PC-3 (cell line): Measurements from ENCODE around the gene DMD. TPM values are rescaled to one million over a fixed set of nuclear protein-coding genes. Genes with fewer than 3 reads are reported as not detected.

ENCODE experiments used
- ATAC-seq: fragments of 200-7000 bp; cut with Tn5 transposase; 2 replicates; pipeline ENCODE4 v1.9.1; 2020; ENCODE audit warnings: mild to moderate bottlenecking, moderate library complexity
- BruUV-seq: library from RNA; stranded (reverse); fragments of 400-500 nt; replicated peaks from 2 replicates; lab custom pipeline; 2021; lab: Mats Ljungman, UMichigan
- CTCF ChIA-PET: fragments of 300-600 bp; sonication (Branson Sonifier 250); formaldehyde crosslinking; loops from one replicate; lab custom pipeline; 2022; ENCODE audit warnings: antibody characterized with exemption; lab: Charles Lee
- POLR2A ChIA-PET: fragments of 300-600 bp; sonication (Branson Sonifier 250); formaldehyde crosslinking; loops from one replicate; lab custom pipeline; 2022; ENCODE audit warnings: antibody characterized with exemption; ENCODE audit not compliant: unreplicated experiment; lab: Charles Lee
- DNase-seq: peaks from one replicate; pipeline ENCODE4 v3.0.0-alpha.2; 2015
- H2AFZ ChIP-seq: fragments of 300-600 bp; sonication (generic); 2 replicates; pipeline ENCODE4 v1.6.0; 2016; ENCODE audit warnings: antibody characterized with exemption, low read length
- H3F3A ChIP-seq: fragments of 300-600 bp; sonication (generic); one replicate; pipeline ENCODE4 v1.6.0; 2017; ENCODE audit warnings: antibody characterized with exemption, low read length, control low read depth, mild to moderate bottlenecking; ENCODE audit not compliant: unreplicated experiment
- H3K27ac ChIP-seq: fragments of 300-600 bp; sonication (generic); 2 replicates; pipeline ENCODE4 v1.5.1; 2016; ENCODE audit warnings: mild to moderate bottlenecking, low read length
- H3K27me3 ChIP-seq: fragments of 300-600 bp; sonication (generic); 2 replicates; pipeline ENCODE4 v1.6.1; 2016; ENCODE audit warnings: low read length, mixed read lengths
- H3K36me3 ChIP-seq: fragments of 300-600 bp; sonication (generic); 2 replicates; pipeline ENCODE4 v1.6.1; 2016; ENCODE audit warnings: low read depth, mixed run types, low read length, mixed read lengths
- H3K4me1 ChIP-seq: fragments of 300-600 bp; sonication (generic); 2 replicates; pipeline ENCODE4 v1.5.1; 2016; ENCODE audit warnings: low read length; ENCODE audit not compliant: insufficient read depth
- H3K4me2 ChIP-seq: fragments of 300-600 bp; sonication (generic); 2 replicates; pipeline ENCODE4 v1.6.0; 2016; ENCODE audit warnings: low read length
- H3K4me3 ChIP-seq: fragments of 300-600 bp; sonication (generic); 2 replicates; pipeline ENCODE4 v1.5.1; 2016; ENCODE audit warnings: mild to moderate bottlenecking, low read length, mixed read lengths
- H3K79me2 ChIP-seq: fragments of 300-600 bp; sonication (generic); 2 replicates; pipeline ENCODE4 v1.6.1; 2017; ENCODE audit warnings: low read length, mixed read lengths
- H3K9ac ChIP-seq: fragments of 300-600 bp; sonication (generic); 2 replicates; pipeline ENCODE4 v1.6.0; 2016; ENCODE audit warnings: mild to moderate bottlenecking, low read length
- H3K9me2 ChIP-seq: fragments of 300-600 bp; sonication (generic); replicated peaks from 2 replicates; pipeline ENCODE4 v1.6.1; 2016; ENCODE audit warnings: mixed run types, low read length, mixed read lengths
- H3K9me3 ChIP-seq: fragments of 300-600 bp; sonication (generic); 2 replicates; pipeline ENCODE4 v1.6.1; 2016; ENCODE audit warnings: low read length, mixed read lengths
- H4K20me1 ChIP-seq: fragments of 300-600 bp; sonication (generic); 2 replicates; pipeline ENCODE4 v1.6.1; 2016; ENCODE audit warnings: low read length, mixed read lengths
- EZH2 ChIP-seq: fragments of 300-600 bp; sonication (generic); IDR thresholded peaks from one replicate; pipeline ENCODE4 v1.6.1; 2017; ENCODE audit warnings: antibody characterized with exemption, mild to moderate bottlenecking, low read length; ENCODE audit not compliant: unreplicated experiment
- EZH2phosphoT487 ChIP-seq: fragments of 300-600 bp; sonication (generic); IDR thresholded peaks from 2 replicates; pipeline ENCODE4 v1.6.1; 2018; ENCODE audit warnings: mild to moderate bottlenecking, antibody characterized with exemption, low read length, borderline replicate concordance
- intact Hi-C: fragments of 100-400 bp; cut with micrococcal nuclease; formaldehyde crosslinking; loops from 2 replicates; pipeline ENCODE4 v1.9.0; 2023
- total RNA-seq: library from RNA; depleted of rRNA; stranded (reverse); fragments of >200 nt; gene quantifications from 2 replicates; pipeline ENCODE4 v1.2.3, GENCODE V29; 2014
- TF ChIP-seq, protein P1 (sequence below): fragments of 300-600 bp; sonication (generic); conservative IDR thresholded peaks from 2 replicates; pipeline ENCODE4 v1.5.1; 2017; ENCODE audit warnings: antibody characterized with exemption, low read depth, mild to moderate bottlenecking, low read length

DMD gene
- total RNA-seq, 1 experiment from 2014 or later, result not detected

DNA sequence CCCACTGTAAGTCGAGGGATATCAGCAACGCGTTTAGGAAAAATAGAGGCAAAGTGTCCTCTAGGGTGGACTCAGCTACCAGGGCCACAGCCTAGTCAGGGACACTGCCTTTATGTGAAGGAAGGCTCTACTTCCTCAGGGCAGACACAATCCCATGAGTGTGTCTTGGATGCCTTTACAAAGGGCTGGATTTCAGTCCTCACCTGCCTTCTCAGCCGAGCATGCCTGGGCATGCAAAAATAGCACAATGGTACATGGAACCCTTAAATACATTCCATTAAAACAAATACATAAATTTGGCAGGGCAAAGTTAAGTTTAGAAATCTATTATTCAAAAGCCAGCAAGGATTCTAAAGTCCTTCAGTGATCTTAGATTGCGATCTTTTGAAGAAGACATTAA is 51.1 kb downstream of the DMD start:
- H3F3A ChIP-seq, result no peaks in the 10 kb centered on the region
- H3K4me2 ChIP-seq, result no peak overlapping the region
- H3K9me3 ChIP-seq, result no peaks in the 10 kb centered on the region
- no peaks in the 10 kb centered on the region for H3K4me1 ChIP-seq
- H3K36me3 ChIP-seq, result no peaks in the 10 kb centered on the region
- POLR2A ChIA-PET, result no interaction called here
- intact Hi-C loops, result no loop called here
- TF ChIP-seq, protein P1, sequence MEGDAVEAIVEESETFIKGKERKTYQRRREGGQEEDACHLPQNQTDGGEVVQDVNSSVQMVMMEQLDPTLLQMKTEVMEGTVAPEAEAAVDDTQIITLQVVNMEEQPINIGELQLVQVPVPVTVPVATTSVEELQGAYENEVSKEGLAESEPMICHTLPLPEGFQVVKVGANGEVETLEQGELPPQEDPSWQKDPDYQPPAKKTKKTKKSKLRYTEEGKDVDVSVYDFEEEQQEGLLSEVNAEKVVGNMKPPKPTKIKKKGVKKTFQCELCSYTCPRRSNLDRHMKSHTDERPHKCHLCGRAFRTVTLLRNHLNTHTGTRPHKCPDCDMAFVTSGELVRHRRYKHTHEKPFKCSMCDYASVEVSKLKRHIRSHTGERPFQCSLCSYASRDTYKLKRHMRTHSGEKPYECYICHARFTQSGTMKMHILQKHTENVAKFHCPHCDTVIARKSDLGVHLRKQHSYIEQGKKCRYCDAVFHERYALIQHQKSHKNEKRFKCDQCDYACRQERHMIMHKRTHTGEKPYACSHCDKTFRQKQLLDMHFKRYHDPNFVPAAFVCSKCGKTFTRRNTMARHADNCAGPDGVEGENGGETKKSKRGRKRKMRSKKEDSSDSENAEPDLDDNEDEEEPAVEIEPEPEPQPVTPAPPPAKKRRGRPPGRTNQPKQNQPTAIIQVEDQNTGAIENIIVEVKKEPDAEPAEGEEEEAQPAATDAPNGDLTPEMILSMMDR, result no peak
- no peak for TF ChIP-seq EZH2
- TF ChIP-seq EZH2phosphoT487, result no peak
- no peaks in the 10 kb centered on the region for H3K9me2 ChIP-seq
- no peak overlapping the region for H3K9ac ChIP-seq
- H4K20me1 ChIP-seq, result no peaks in the 10 kb centered on the region
- no peaks in the 10 kb centered on the region for H3K27me3 ChIP-seq
- H3K79me2 ChIP-seq, result no peaks in the 10 kb centered on the region
- H3K4me3 ChIP-seq, result no peak overlapping the region
- BruUV-seq, result no TSS peak
- DNase-seq (no peak), ATAC-seq (no peak)
- H2AFZ ChIP-seq, result no peak overlapping the region
- CTCF ChIA-PET, result no interaction called here
- no peak overlapping the region for H3K27ac ChIP-seq

DNA sequence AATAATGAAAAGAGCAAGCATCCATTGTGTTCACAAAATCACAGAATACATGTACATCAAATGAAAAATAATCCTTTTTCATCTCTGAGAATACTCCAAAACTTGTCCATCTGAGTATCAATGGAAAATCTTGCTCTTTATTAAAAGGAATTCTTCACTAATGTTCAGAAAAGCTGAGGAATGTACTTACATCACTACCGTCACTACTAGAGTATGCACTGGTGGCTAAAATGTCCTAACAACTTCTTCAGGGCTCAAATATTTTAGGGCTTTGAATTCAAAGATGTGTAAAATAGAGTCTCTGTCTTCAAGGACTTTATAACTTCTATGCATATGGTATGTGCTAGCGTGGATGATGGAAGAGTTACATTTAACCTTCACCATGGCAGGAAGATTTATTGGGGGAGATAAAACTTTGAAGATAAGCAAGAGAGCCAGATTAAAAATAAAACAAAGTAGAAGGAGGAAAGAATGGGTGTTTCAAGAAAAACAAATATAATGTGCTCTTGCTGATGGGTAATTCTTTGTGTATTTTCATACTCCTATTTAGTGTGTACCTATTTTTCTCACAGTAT is 55.1 kb downstream of the DMD start:
- Histone ChIP-seq H3F3A (no peaks in the 10 kb centered on the region), H4K20me1 (no peaks in the 10 kb centered on the region), H2AFZ (no peak overlapping the region), H3K9ac (no peak overlapping the region), H3K4me3 (no peak overlapping the region), H3K79me2 (no peaks in the 10 kb centered on the region), H3K27ac (no peak overlapping the region), H3K36me3 (no peaks in the 10 kb centered on the region), H3K4me1 (no peaks in the 10 kb centered on the region), H3K9me3 (no peaks in the 10 kb centered on the region), H3K9me2 (no peaks in the 10 kb centered on the region), H3K27me3 (no peaks in the 10 kb centered on the region), H3K4me2 (no peak overlapping the region)
- CTCF ChIA-PET, result no interaction called here
- DNase-seq (no peak), ATAC-seq (no peak)
- BruUV-seq, result no TSS peak
- no peak for TF ChIP-seq EZH2
- TF ChIP-seq, protein P1, result no peak
- no peak for TF ChIP-seq EZH2phosphoT487
- intact Hi-C loops, result no loop called here
- POLR2A ChIA-PET, result no interaction called here

DNA sequence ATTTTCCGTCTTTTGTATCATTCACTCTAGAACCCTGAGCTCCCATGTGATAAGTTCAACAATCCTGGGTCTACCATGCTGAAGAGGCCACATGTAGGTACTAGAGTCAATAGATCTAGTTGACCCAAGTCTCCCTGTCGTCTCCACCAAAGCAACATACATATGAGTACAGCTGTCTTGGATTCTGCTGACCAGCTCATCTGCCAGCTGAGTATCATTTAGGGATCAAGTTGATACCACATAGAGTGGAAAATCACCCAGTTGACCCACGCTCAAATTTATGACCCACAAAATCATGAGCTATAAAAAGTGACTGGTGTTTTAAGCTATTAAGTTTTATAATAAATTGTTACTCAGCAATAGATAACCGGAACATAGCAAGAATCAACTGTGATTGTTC is 61.8 kb downstream of the DMD start:
- H3K4me2 ChIP-seq, result no peak overlapping the region
- no TSS peak for BruUV-seq
- intact Hi-C loops, result no loop called here
- ChIA-PET POLR2A (no interaction called here), CTCF (no interaction called here)
- no peaks in the 10 kb centered on the region for H3K9me3 ChIP-seq
- H3K27ac ChIP-seq, result no peak overlapping the region
- no peak overlapping the region for H3K4me3 ChIP-seq
- no peaks in the 10 kb centered on the region for H3K79me2 ChIP-seq
- DNase-seq (no peak), ATAC-seq (no peak)
- no peak overlapping the region for H3K9ac ChIP-seq
- H3K36me3 ChIP-seq, result no peaks in the 10 kb centered on the region
- H3K4me1 ChIP-seq, result no peaks in the 10 kb centered on the region
- H3F3A ChIP-seq, result no peaks in the 10 kb centered on the region
- H3K27me3 ChIP-seq, result no peaks in the 10 kb centered on the region
- H4K20me1 ChIP-seq, result no peaks in the 10 kb centered on the region
- no peak overlapping the region for H2AFZ ChIP-seq
- TF ChIP-seq, protein P1, result no peak
- TF ChIP-seq EZH2, result no peak
- no peak for TF ChIP-seq EZH2phosphoT487
- no peaks in the 10 kb centered on the region for H3K9me2 ChIP-seq
